ENCODE measurements around the gene NIPAL1.

DNA sequence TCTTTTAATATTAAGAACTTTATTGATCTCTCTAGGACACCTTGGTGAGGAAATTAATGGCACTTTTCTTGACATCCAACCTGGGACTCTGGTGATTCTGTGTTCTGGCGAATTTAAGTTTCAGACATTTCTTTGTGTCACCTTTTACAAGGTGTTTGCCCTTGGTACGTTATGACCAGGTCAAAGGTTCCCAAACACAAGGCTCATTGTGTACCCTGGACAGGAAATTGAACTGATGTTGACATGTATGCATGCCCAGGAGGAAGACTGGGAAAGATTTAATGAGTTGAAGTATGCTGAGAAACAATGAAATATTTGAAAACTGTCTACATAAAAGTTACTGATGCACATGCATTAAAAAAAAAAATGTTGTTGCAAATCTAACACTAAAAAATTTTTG is 22.1 kb downstream of the NIPAL1 start:
- TF ChIP-seq CTCF (conservative IDR thresholded peaks at IDR 0.05; ENCODE audit: low read depth, low read length), result no peak
- no peak for TF ChIP-seq EZH2 (IDR thresholded peaks at IDR 0.05; ENCODE audit: borderline replicate concordance, low read depth, low read length, poor library complexity, severe bottlenecking)
